Heart right ventricle (tissue), 16 donors: Measurements from ENCODE around the gene KRTAP4-6. TPM values are rescaled to one million over a fixed set of nuclear protein-coding genes. Genes with fewer than 3 reads are reported as not detected.
"Not testable (repeated sequence)": the region's sequence is repeated elsewhere in the genome, so short reads cannot be mapped to it uniquely, and the experiment has no call there.

ENCODE experiments used
- ATAC-seq, 8 donors: fragments of 200-7000 bp; cut with Tn5 transposase; one replicate each; pipeline ENCODE4 v1.9.1; 2020; ENCODE audit warnings: mild to moderate bottlenecking in 8 of 8, moderate library complexity in 8 of 8, moderate number of reproducible peaks in 1 of 8
- DNase-seq, 2 donors: peaks; one replicate each; pipeline ENCODE4 v3.0.0-alpha.2; 2020
- H3K27ac ChIP-seq, 10 donors: fragments of 200-600 bp; sonication (generic) in 2 of 10; one replicate each; pipeline versions ENCODE4 v1.5.0 to v1.8.0; 2020 to 2022; ENCODE audit warnings: mild to moderate bottlenecking in 3 of 10
- H3K27me3 ChIP-seq, 7 donors: fragments of 200-600 bp; one replicate each; pipeline ENCODE4 v1.8.0; 2021 to 2022; ENCODE audit warnings: mild to moderate bottlenecking in 2 of 7
- H3K36me3 ChIP-seq, 9 donors: fragments of 200-600 bp; sonication (generic) in 1 of 9; one replicate each; pipeline versions ENCODE4 v1.5.0 to v1.8.0; 2020 to 2022; ENCODE audit warnings: mild to moderate bottlenecking in 2 of 9
- H3K4me1 ChIP-seq, 9 donors: fragments of 200-600 bp; sonication (generic) in 1 of 9; one replicate each; pipeline versions ENCODE4 v1.5.0 to v1.8.0; 2020 to 2022; ENCODE audit warnings: mild to moderate bottlenecking in 4 of 9
- H3K4me3 ChIP-seq, 10 donors: fragments of 200-600 bp; sonication (generic) in 2 of 10; one replicate each; pipeline versions ENCODE4 v1.5.0 to v1.8.0; 2020 to 2022; ENCODE audit warnings: mild to moderate bottlenecking in 7 of 10, moderate library complexity in 2 of 10
- H3K9me3 ChIP-seq, 11 donors: fragments of 200-600 bp in 10 of 11; sonication (generic) in 2 of 11; one replicate each; pipeline versions ENCODE4 v1.5.0 to v1.8.0; 2013 to 2022; ENCODE audit warnings: mild to moderate bottlenecking in 2 of 11, control low read depth in 1 of 11, moderate library complexity in 1 of 11
- WGBS, 2 donors: extraction: QIAGEN DNeasy Blood & Tissue Kit; methylation state at CpG; one replicate each; pipeline ENCODE4 v1.1.7; 2013; ENCODE audit warnings: inconsistent platforms in 1 of 2; 5-methylcytosine and 5-hydroxymethylcytosine counted together
- intact Hi-C, 10 donors: fragments of 100-400 bp; cut with DNase I; formaldehyde crosslinking; loops; one replicate each; pipeline versions ENCODE4 v1.11.1 to v1.14.2; 2022
- polyA plus RNA-seq, 2 donors: library from polyadenylated mRNA; stranded (reverse); fragments of 200-250 nt; gene quantifications; one replicate each; pipeline ENCODE4 v1.2.3, GENCODE V29; 2013
- total RNA-seq, 10 donors: library from RNA; stranded (reverse); fragmentation: NEBNext Ultra II Directional in 3 of 10; extraction: Animal tissue kit (Norgen Biotek cat#: 25700) in 3 of 10; gene quantifications; one replicate each; pipeline versions ENCODE4 v1.2.1 to v1.2.4, GENCODE V29; 2021 to 2023
- TF ChIP-seq, protein P1 (sequence below), 9 donors: fragments of 200-600 bp; sonication (generic) in 2 of 9; IDR thresholded peaks; one replicate each; pipeline versions ENCODE4 v1.5.0 to v1.8.0; 2021 to 2022; ENCODE audit warnings: antibody characterized with exemption in 9 of 9, mild to moderate bottlenecking in 5 of 9, moderate library complexity in 1 of 9
- donor health status: Arrhythmogenic right ventricular cardiomyopathy.
- donor health status: ischemic (EF 13 %, LVEDD 7.1; RV severe dilation, severe dysfunction).
- donor health status: healthy with polysubstance abuse.
- donor health status: DM: no; HTN: yes; CAD: no.
- donor health status: DM: no; HTN: no; CAD: no.
- donor health status: ischemic (EF 25% LVEDD 6.9; RV normal size, moderate dysfunction).
- donor health status: ischemic (EF 25% LVEDD 5.7; RV mildly dilated, moderate dysfunction).
- donor health status: healthy.
- donor health status: DM: yes; HTN: yes; CAD: no.
- donor health status: Ischemic cardiomyopathy.
- donor health status: ischemic (EF 35%, LVEDD 5.7; RV mildly dilated, moderate dysfunction).
- donor health status: nonischemic (EF 11% LVEDD 7.7; RV severe dilation, severe dysfunction).
- donor health status: DM: yes; HTN: yes; CAD: no.
- donor health status: PGD.
- donor health status: ischemic (EF 29% LVEDD 5.4; RV normal size, mild dysfunction).
- donor health status: nonischemic (EF 23%, LVEDD 6.1; RV moderate dilation, normal function).

KRTAP4-6 gene
- total and polyA plus RNA-seq, 12 donors = not detected

DNA sequence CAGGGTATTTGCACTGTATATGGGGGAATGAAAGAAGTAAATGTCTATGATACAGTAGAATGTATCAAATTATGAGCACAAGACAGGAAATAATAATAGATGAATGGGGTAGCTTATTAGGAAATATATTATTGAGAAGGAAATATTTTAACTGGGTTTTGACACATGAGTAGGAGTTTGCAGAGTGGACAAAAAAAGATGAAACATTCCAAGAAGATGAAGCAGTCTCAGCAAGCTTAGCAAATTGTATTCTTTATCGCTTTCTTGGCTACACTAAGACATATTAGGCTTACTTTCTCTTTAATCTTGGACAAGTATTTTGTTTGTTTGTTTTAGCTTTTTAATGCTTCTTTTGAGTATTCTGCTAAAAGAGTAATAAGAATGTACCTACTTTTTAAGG, 36.4 kb downstream of the KRTAP4-6 start:
- no peak for DNase-seq
- H3K27me3 ChIP-seq = peaks cover 0 to 42% (median 10%) of the 10 kb centered on the region in 7 donors
- WGBS, 2 donors = 85 to 91% methylated on average over 1 of the region's 1 CpG

GRCh38 chr17:41101586-41102259, 38.6 kb downstream of the KRTAP4-6 start, which contains the start of gene KRTAP4-16:
TSS of gene KRTAP4-16 (minus strand) at chr17:41102209. CDS start at chr17:41102209, 0 bp downstream.
- ATAC-seq = no peak
- Histone ChIP-seq H3K27ac (no peak within 1 kb of the TSS), H3K27me3 (peaks cover 0 to 34% (median 8%) of the 10 kb centered on the region in 7 donors), H3K36me3 (no peaks in the 10 kb centered on the region), H3K9me3 (no peaks in the 10 kb centered on the region), H3K4me1 (no peaks in the 10 kb centered on the region), H3K4me3 (no peak within 1 kb of the TSS)
- WGBS, 2 donors = 40 to 46% methylated on average over 9 to 10 of the region's 10 CpGs
- intact Hi-C loops = no loop called here
- TF ChIP-seq, protein P1, sequence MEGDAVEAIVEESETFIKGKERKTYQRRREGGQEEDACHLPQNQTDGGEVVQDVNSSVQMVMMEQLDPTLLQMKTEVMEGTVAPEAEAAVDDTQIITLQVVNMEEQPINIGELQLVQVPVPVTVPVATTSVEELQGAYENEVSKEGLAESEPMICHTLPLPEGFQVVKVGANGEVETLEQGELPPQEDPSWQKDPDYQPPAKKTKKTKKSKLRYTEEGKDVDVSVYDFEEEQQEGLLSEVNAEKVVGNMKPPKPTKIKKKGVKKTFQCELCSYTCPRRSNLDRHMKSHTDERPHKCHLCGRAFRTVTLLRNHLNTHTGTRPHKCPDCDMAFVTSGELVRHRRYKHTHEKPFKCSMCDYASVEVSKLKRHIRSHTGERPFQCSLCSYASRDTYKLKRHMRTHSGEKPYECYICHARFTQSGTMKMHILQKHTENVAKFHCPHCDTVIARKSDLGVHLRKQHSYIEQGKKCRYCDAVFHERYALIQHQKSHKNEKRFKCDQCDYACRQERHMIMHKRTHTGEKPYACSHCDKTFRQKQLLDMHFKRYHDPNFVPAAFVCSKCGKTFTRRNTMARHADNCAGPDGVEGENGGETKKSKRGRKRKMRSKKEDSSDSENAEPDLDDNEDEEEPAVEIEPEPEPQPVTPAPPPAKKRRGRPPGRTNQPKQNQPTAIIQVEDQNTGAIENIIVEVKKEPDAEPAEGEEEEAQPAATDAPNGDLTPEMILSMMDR (IDR thresholded peaks at IDR 0.05) = no peak
- no peak for DNase-seq

More for the DNA sequence above, 36.4 kb downstream of the KRTAP4-6 start:
- Histone ChIP-seq H3K36me3 (no peaks in the 10 kb centered on the region), H3K9me3 (no peaks in the 10 kb centered on the region), H3K4me3 (no peak overlapping the region), H3K4me1 (no peaks in the 10 kb centered on the region), H3K27ac (no peak overlapping the region)
- TF ChIP-seq, protein P1 (IDR thresholded peaks at IDR 0.05) = no peak
- intact Hi-C loops = no loop called here
- ATAC-seq = no peak

GRCh38 chr17:41099682-41100480, 40.5 kb downstream of the KRTAP4-6 start:
- DNase-seq, H3K27ac ChIP-seq, H3K36me3 ChIP-seq, intact Hi-C loops, H3K4me3 ChIP-seq, ATAC-seq, H3K4me1 ChIP-seq, H3K9me3 ChIP-seq: not testable (repeated sequence)
- H3K27me3 ChIP-seq = peaks cover 0 to 40% (median 12%) of the 10 kb centered on the region in 7 donors
- WGBS, 2 donors = 44 to 53% methylated on average over 7 of the region's 7 CpGs

- ATAC-seq (no peak), DNase-seq (no peak)
- no peaks in the 10 kb centered on the region for H3K4me1 ChIP-seq
- H3K36me3 ChIP-seq = no peaks in the 10 kb centered on the region
- intact Hi-C loops = no loop called here
- peaks cover 0 to 34% (median 12%) of the 10 kb centered on the region in 7 donors for H3K27me3 ChIP-seq
- 78 to 82% methylated on average over 6 of the region's 6 CpGs for whole genome bisulfite sequencing, 2 donors
- no peak overlapping the region for H3K4me3 ChIP-seq
- no peak overlapping the region for H3K27ac ChIP-seq
- H3K9me3 ChIP-seq = no peaks in the 10 kb centered on the region
- TF ChIP-seq, protein P1 (IDR thresholded peaks at IDR 0.05) = no peak
These were observed 41.9 kb downstream of the KRTAP4-6 start for GRCh38 chr17:41098481-41098880.
